Smooth muscle cell (in vitro differentiated cells): ENCODE measurements around the gene SGSM2. TPM values are rescaled to one million over a fixed set of nuclear protein-coding genes. Genes with fewer than 3 reads are reported as not detected.

Source experiments
- DNase-seq: peaks from one replicate; lab custom pipeline; 2025; ENCODE audit not compliant: unreplicated experiment; lab: John Stamatoyannopoulos, UW
- H2AFZ ChIP-seq: fragments of 200-600 bp; sonication (generic); 2 replicates; pipeline ENCODE4 v1.6.0; 2016; ENCODE audit warnings: antibody characterized with exemption, low read depth, mild to moderate bottlenecking
- H3F3A ChIP-seq: fragments of 200-600 bp; sonication (generic); 2 replicates; pipeline ENCODE4 v1.6.0; 2017; ENCODE audit warnings: antibody characterized with exemption, low read depth
- H3K27ac ChIP-seq: fragments of 200-600 bp; sonication (generic); 2 replicates; pipeline ENCODE4 v1.5.1; 2016; ENCODE audit warnings: low read depth, mild to moderate bottlenecking
- H3K27me3 ChIP-seq: fragments of 200-600 bp; sonication (generic); 2 replicates; pipeline ENCODE4 v1.6.1; 2016; ENCODE audit warnings: low read depth, mild to moderate bottlenecking
- H3K36me3 ChIP-seq: fragments of 200-600 bp; sonication (generic); 2 replicates; pipeline ENCODE4 v1.5.1; 2016; ENCODE audit warnings: low read depth
- H3K4me1 ChIP-seq: fragments of 200-600 bp; sonication (generic); 2 replicates; pipeline ENCODE4 v1.5.1; 2016; ENCODE audit warnings: low read depth
- H3K4me2 ChIP-seq: fragments of 200-600 bp; sonication (generic); 2 replicates; pipeline ENCODE4 v1.6.0; 2016; ENCODE audit warnings: mild to moderate bottlenecking
- H3K4me3 ChIP-seq: fragments of 200-600 bp; sonication (generic); 2 replicates; pipeline ENCODE4 v1.5.1; 2016; ENCODE audit warnings: mild to moderate bottlenecking
- H3K79me2 ChIP-seq: fragments of 200-600 bp; sonication (generic); 2 replicates; pipeline ENCODE4 v1.6.0; 2016; ENCODE audit warnings: low read depth, mild to moderate bottlenecking
- H3K9ac ChIP-seq: fragments of 200-600 bp; sonication (generic); 2 replicates; pipeline ENCODE4 v1.6.0; 2016; ENCODE audit warnings: low read depth
- H3K9me3 ChIP-seq: fragments of 200-600 bp; sonication (generic); replicated peaks from 2 replicates; pipeline ENCODE4 v1.5.1; 2016; ENCODE audit warnings: low read depth
- H4K20me1 ChIP-seq: fragments of 200-600 bp; sonication (generic); 2 replicates; pipeline ENCODE4 v1.6.0; 2016; ENCODE audit warnings: low read depth
- WGBS: methylation state at CpG from one replicate; pipeline ENCODE4 v1.1.7; 2016; ENCODE audit warnings: low lambda C conversion rate; 5-methylcytosine and 5-hydroxymethylcytosine counted together
- polyA plus RNA-seq: library from polyadenylated mRNA; unstranded; fragments of >200 nt; fragmentation: Nextera tagmentation; extraction: Ambion mirVana; gene quantifications from 2 replicates; pipeline ENCODE4 v1.2.1, GENCODE V29; 2016
- total RNA-seq: library from RNA; depleted of rRNA; stranded (reverse); fragments of >200 nt; gene quantifications from 2 replicates; pipeline ENCODE4 v1.2.3, GENCODE V29; 2014
- TF ChIP-seq, protein P1 (sequence below): fragments of 200-600 bp; sonication (generic); IDR thresholded peaks from 2 replicates; pipeline ENCODE4 v1.5.1; 2017; ENCODE audit warnings: borderline replicate concordance, mild to moderate bottlenecking, antibody characterized with exemption; ENCODE audit not compliant: insufficient read depth, poor library complexity, severe bottlenecking

SGSM2 gene
- total and polyA plus RNA-seq, 2 experiments from 2014 or later: 20.8 to 26.9 TPM

DNA sequence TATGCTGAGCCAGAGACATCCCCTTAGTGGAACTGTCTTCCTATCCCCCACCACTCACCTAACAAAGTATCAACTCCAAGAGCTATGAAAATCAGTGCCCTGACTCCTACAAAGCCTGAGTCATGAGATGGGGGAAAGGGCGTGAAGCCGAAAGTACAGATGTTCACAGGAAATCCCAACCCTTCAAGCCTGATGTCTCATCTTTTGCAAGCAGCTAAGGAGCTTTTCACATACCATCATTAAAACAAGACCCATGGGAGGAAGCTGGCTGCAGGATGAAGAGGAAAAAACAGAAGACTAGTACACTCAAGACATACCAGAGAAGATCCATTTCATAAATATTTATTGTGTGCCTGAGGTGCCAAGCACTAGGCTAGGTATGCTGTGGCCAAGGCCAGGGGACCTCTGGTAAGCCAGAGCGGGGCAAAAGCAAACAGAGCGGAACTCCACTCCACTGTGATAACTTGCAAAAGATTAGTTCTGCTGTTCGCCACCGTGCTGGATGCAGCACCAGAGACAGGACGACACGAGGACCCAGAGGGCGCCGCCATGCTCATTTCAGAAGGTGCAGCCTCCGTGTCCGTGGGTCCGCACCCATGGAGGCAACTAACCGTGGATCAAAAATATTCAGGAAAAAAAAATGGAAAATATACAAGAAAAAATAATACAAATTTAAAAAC lies 68.1 kb downstream of the SGSM2 start:
- Histone ChIP-seq H3K9ac (peak overlapping the region; percentile 84), H3K36me3 (no peaks in the 10 kb centered on the region), H3K4me1 (peaks cover 28% of the 10 kb centered on the region), H3K79me2 (no peaks in the 10 kb centered on the region), H3K4me2 (peak overlapping the region; percentile 74), H3K27me3 (no peaks in the 10 kb centered on the region), H3K4me3 (no peak overlapping the region), H2AFZ (no peak overlapping the region), H3F3A (peaks cover 18% of the 10 kb centered on the region), H4K20me1 (no peaks in the 10 kb centered on the region), H3K9me3 (no peaks in the 10 kb centered on the region), H3K27ac (peak overlapping the region; percentile 98)
- TF ChIP-seq, protein P1, sequence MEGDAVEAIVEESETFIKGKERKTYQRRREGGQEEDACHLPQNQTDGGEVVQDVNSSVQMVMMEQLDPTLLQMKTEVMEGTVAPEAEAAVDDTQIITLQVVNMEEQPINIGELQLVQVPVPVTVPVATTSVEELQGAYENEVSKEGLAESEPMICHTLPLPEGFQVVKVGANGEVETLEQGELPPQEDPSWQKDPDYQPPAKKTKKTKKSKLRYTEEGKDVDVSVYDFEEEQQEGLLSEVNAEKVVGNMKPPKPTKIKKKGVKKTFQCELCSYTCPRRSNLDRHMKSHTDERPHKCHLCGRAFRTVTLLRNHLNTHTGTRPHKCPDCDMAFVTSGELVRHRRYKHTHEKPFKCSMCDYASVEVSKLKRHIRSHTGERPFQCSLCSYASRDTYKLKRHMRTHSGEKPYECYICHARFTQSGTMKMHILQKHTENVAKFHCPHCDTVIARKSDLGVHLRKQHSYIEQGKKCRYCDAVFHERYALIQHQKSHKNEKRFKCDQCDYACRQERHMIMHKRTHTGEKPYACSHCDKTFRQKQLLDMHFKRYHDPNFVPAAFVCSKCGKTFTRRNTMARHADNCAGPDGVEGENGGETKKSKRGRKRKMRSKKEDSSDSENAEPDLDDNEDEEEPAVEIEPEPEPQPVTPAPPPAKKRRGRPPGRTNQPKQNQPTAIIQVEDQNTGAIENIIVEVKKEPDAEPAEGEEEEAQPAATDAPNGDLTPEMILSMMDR: no peak
- no peak for DNase-seq
- 58% methylated on average over 14 of the region's 14 CpGs for WGBS

DNA sequence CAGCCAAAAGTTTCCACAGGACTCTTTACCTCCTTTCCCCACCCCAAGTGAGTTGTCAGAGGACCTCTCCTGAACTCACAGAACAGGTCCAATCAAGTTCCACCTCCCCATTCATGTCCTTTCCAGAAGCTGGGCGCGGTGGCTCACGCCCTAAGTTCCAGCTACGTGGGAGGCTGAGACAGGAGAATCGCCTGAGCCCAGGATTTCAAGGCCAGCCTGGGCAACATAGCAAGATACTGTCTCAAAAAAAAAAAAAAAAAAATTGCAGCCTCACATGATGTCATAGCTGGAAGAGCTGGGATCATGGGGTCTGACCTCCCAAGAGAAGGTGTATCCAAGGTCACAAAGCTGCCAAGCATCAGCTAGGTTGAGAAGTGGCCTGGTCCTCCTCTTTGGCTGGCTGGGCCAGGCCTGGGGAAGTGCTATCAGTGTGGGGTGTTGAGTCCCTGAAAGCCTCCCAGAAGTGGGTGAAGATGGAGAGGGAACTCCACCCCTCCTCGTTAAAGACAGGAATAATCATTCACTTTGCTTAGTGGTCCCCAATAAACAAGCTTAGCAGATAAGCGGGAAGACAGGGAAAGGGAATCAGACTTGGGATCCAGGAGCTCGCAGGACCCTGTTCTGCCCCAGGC lies 69.1 kb downstream of the SGSM2 start:
- TF ChIP-seq, protein P1: no peak
- Histone ChIP-seq H3K4me3 (no peak overlapping the region), H4K20me1 (no peaks in the 10 kb centered on the region), H3K9me3 (no peaks in the 10 kb centered on the region), H3F3A (peaks cover 18% of the 10 kb centered on the region), H3K79me2 (no peaks in the 10 kb centered on the region), H3K27me3 (no peaks in the 10 kb centered on the region), H3K27ac (peak overlapping the region; percentile 98), H3K36me3 (no peaks in the 10 kb centered on the region), H3K4me1 (peaks cover 28% of the 10 kb centered on the region), H3K4me2 (peak overlapping the region; percentile 55), H2AFZ (no peak overlapping the region), H3K9ac (peak overlapping the region; percentile 84)
- WGBS: 72% methylated on average over 8 of the region's 8 CpGs
- DNase-seq: no peak

DNA sequence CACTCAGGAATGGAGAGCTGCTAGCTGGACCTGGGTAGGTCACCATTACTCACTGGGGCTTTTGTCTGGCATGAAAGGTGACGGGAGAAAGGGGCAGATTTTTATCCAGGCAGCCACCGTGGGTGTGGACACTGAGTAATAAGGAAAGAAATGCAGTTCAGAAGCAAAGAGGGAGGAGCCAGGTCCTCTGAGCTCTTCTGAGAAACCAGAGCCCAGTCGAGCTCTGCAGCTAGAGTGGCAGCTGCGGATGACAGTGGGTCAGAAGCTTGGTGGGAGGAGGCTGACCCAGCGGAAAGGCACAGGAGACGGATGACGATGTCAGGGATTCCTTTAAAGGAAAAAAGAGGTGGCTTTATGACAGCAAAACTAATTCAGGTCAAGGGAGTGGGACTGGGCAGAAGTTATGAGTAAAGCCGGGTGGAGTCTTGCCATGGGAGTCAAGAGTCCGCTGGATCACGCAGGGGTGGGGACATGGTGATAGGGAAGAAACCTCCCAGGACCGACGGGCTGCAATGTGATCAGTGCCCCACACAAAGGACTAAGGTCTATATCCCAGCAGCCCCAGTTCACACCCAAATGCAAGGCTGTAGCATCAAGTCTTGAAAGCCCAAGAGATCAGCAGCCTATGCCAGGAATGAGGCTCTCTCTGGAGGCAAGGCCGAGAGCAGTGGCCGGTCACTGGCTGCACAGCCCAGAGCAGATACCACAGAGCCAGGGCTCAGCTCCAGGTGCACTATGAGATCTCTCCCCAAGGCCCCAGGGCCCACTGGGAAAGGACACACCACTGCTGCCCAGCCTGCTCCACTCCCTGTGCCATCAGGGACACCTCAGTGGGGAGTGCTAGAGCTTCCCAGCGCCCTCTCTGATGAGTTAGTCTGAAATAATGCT lies 69.8 kb downstream of the SGSM2 start:
- Histone ChIP-seq H3K27me3 (no peaks in the 10 kb centered on the region), H3K4me3 (no peak overlapping the region), H3K4me1 (peaks cover 28% of the 10 kb centered on the region), H3K9ac (peak overlapping the region; percentile 84), H3K9me3 (no peaks in the 10 kb centered on the region), H3K27ac (peak overlapping the region; percentile 98), H3K79me2 (no peaks in the 10 kb centered on the region), H3F3A (peaks cover 18% of the 10 kb centered on the region), H2AFZ (no peak overlapping the region), H3K36me3 (no peaks in the 10 kb centered on the region), H3K4me2 (peak overlapping the region; percentile 70), H4K20me1 (no peaks in the 10 kb centered on the region)
- peak; percentile 21 for DNase-seq
- TF ChIP-seq, protein P1: no peak
- WGBS: 20% methylated on average over 15 of the region's 15 CpGs
